NCI-H2081 (cell line): ENCODE results near the gene PYROXD2.

ENCODE experiments used
- DNase-seq, 2 experiments: peaks; one replicate each; lab custom pipeline; 2025; lab: John Stamatoyannopoulos, UW

Gene PYROXD2

GRCh38 chr10:98414578-98414931, 427 bp downstream of the PYROXD2 start:
- DNase-seq = no peak

GRCh38 chr10:98411768-98412167, 3.2 kb downstream of the PYROXD2 start:
- no peak for DNase-seq

GRCh38 chr10:98411166-98411565, 3.8 kb downstream of the PYROXD2 start:
- no peak for DNase-seq

GRCh38 chr10:98410759-98411158, 4.2 kb downstream of the PYROXD2 start:
- DNase-seq = no peak

- no peak for DNase-seq
These were observed 4.7 kb downstream of the PYROXD2 start for GRCh38 chr10:98410135-98410743.

DNA sequence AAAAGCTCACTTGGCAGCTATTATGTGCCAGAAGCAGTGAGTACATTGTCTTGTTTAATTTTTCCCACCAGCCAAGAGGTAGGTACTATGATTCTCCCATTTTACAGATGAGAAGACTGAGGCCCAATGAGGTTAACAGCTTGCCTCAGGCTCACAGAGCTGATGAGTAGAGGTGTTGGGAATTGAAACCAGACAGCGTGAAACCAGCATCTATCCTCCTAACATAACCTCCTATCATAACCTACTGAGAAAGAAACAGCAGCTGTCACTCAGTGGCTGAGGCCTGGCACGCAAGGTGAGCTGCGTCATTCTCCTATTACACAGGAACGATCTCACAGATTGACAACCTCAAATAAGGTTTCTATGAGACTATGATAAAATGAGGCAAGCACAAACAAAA, 6.2 kb downstream of the PYROXD2 start:
- no peak for DNase-seq

DNA sequence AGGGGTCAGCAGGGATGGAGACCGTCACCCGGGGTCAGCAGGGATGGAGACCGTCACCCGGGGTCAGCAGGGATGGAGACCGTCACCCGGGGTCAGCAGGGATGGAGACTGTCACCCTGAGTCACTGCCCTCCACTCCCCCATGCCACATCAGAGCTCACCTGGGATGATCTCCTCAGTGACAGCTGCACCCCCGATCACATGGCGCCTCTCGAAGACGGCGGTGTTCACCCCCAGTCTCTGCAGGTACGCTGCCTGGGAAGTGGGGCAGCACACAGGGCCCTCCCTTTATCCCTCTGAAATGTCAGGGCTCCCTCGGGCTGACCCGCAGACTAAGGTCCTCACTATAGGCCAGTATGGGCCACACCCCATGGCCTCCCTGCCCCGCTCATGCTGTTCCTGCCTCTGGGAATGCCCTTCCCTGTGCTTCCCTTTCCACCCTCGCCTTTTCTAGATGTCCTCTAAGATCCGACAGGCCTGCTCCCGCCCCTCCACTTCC, 7.2 kb downstream of the PYROXD2 start:
- no peak for DNase-seq

- no peak for DNase-seq
These were observed 7.8 kb downstream of the PYROXD2 start for GRCh38 chr10:98407017-98407743.

GRCh38 chr10:98405422-98405821, 9.6 kb downstream of the PYROXD2 start:
- no peak for DNase-seq

DNA sequence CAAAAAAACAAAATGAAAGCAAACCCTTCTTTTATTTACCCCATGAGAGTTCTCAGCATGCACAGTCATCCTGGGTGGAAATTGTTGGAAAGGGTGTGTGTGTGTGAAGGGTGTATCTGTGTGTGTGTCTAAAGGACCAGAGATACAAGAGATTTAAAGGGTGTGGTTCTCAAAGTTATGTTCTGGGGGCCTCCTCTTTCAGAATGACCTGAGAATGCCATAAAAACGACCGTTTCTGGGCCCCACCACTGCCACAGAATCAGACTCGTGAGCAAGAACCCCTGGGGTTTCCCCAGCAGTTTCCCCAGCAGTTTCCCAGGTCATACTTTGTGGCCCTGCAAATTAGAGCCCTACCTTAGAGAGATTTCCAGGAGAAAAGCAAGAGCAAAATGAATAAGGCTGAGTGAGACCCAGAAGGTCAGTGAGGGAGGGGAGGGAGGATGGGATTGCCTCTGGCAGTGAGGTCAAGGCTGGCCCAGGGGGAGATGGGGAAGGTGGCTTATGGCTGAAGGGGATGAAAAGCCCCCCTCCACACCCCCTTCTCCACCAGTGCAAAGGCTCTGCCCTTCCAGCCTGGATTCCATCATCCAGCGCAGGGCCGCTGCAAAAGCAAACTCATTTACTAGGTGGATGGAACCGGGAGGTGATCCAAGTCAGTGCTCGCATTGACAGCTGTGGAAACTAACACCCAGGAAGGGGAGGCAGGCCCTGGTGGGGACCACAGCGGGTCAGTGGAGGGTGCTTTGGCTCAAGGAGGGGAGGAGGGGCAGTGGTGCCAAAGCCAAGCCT, 10.2 kb downstream of the PYROXD2 start:
- no peak for DNase-seq

DNA sequence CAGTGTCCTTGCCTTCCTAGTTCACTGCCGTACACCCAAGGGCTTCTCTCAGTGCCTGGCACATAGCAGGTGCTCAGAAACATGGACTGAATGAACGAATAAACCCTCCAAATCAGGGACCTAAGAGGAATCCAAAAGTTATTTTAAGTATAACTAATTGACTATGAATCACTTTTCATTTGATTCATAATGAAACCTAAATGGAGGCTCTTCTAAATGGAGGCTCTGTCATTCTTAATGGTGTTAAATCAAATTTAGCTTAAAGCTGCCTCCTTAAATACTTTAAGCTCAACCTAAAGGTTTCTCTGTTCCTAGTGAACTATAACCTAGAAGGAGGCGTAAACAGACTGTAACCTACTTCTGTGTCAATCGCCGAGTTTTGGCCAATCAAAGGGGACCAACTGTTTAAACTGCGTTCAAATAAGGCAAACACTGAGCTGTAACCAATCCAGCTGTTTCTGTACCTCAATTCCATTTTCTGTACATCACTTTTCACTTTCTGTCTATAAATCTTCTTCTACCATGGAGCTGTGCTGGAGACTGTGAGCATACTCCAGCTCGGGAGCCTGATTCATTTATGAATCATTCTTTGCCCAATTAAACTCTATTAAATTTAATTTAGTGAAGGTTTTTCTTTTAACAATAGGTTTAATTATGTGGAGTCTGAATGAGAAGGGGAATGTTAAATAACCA, 11.0 kb downstream of the PYROXD2 start:
- no peak for DNase-seq

DNA sequence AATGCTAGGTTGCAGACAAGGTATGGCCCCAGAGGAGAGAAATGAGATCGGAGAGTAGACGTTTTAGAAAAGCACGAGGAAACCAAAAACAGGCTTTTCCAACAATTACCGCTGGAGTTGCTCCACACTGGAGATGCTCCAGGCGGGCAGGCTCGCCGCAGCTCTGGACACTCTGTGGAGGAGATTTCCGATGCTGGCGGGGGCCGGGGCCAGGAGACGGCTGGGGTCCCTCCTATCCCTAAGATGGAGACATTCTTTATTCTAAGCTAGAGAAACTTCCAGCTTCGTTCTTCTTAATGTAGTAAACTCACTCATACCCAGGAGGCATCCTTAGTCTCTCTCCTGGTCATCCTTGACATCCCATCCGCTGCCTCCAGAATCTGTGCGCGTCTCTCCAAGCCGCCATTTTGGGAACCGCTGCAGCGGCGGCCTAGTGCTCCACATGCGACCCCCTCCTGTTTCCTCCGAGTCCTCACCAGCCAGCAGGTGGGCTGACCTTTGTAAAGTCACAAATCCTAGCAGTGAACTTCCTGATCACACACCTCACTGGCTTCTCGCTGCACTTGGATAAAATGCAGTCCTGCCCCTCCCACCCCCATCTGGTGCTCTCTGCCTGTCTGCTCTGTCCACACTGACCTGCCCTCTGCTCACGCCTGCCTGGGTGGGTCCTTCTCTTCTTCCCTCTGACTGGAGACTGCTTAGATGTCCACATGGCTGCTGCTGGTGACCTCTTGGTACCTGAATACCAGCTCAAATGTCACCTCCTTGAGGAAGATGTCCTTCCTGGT, 11.9 kb downstream of the PYROXD2 start:
- DNase-seq = no peak

- DNase-seq = no peak
These were observed 12.5 kb downstream of the PYROXD2 start for GRCh38 chr10:98402478-98402877.

GRCh38 chr10:98400482-98400881, 14.5 kb downstream of the PYROXD2 start:
- DNase-seq = no peak

DNA sequence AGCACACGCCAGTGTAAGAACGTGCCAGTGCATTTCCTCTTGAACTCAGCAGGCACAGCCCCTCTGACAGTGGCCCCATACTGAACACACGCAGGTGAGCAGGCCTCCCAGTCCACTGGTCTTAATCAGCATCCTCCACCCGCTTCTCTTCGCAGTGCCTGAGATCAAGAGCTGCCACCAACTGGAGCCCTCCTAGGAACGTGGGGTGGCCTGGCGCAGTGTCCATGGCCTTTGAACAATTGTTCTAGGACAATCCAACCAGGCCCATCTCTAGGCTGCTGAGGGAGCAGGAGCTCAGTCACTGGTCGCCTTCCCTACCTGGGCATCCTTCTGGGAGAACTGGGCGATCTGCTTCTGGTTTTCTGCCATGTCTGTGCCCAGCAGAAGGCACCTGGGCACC, 15.2 kb downstream of the PYROXD2 start:
- DNase-seq = no peak

GRCh38 chr10:98397089-98397600, 17.8 kb downstream of the PYROXD2 start:
- DNase-seq = no peak

DNA sequence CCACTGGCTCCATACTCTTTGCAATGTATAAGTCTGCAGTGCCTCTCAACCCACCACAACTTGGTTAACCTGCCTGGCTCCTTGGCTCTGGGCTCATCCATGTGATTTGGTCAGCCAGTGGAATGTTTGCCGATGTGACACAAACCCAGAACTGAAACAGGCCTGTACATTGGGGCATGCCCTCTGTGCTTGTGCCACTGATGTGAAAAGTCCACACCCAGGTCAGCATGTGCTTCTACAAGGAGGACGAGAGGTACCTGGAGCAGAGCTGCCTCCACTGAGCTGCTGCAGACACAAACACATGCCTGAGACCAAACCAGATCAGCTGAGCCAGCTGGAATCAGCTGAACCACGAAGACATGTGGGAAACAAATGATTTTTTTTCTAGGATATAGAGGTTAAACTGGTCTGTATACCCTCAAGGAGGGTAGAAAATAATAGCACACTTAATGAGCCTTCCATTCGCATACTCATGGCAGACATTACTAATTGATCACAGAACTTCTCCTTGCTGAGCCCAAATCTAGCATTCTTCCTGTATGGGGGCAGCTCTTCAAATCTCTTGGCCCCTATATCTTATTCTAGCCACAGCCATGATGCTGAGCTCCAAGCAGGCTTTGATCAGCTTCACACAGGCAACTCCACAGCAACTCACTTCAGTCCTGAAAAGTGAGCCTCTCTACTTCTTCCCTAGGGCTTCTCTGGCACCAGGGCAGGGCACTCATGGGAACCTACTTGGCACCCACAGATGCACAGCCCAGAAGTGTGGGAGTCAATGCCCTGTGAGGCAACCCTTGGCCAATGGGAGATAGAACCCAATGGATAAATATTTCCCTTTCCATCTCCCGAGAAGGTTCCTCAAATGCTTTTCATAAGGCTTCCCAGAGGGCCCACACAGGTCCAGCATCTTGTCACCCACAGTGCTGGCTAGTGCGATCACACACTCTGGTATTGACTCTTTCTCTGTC, 18.6 kb downstream of the PYROXD2 start:
- DNase-seq = no peak

DNA sequence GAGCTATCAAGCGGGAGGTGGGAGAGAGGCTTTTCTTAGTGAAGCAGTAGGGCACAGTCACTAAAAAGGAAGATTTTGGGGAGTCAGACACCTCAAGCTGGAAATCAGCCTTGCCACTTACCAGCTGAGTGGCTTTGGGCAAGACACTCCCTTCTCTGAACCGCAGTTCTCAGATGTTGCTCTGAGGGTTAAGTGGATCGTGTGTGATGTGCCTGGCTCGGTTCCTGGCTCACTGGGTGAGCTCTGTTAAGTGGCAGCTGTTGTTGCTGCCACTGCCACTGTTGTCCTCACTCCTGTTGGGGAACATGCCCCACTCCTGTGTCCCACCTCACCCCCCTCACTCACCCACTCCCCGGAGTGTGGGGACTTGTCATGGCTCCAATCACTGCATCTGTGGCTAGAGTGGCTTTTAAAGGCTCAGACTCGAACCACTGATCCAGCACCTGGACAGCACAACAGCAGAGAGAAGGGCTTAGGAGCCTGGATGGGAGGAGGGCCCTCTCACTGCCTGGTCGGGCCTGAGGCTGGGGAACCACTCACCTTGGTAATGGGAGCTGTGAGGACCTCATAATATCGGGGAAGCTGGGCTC, 20.0 kb downstream of the PYROXD2 start:
- DNase-seq = no peak

DNA sequence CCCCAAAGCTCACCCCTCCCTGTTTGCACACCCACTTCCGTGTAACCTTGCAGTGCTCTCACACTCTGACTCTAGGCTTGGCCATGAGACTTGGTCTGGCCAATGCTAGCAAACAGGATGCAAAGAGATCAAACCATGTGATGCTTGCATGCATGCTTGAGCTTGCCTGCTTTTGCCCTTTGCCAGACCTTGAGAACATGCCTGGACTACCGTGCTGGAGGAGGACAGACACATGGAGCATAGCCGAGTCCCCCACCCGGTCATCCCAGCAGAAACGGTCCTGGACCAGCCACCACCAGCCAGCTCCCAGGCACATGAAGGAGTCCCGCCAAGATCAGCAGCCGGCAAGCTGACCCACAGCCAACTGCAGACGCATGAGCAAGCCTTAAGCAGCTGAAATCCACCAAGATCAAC, 23.4 kb downstream of the PYROXD2 start:
- DNase-seq = no peak

GRCh38 chr10:98391065-98391464, 23.9 kb downstream of the PYROXD2 start:
- DNase-seq = no peak
